NCI-H748 (cell line): ENCODE measurements around the gene OR51B4.
"Not testable (repeated sequence)": the region's sequence is repeated elsewhere in the genome, so short reads cannot be mapped to it uniquely, and the experiment has no call there.

ENCODE experiments used
- DNase-seq: peaks from one replicate; lab custom pipeline; 2025; ENCODE audit not compliant: unreplicated experiment; lab: John Stamatoyannopoulos, UW

Gene OR51B4

DNA sequence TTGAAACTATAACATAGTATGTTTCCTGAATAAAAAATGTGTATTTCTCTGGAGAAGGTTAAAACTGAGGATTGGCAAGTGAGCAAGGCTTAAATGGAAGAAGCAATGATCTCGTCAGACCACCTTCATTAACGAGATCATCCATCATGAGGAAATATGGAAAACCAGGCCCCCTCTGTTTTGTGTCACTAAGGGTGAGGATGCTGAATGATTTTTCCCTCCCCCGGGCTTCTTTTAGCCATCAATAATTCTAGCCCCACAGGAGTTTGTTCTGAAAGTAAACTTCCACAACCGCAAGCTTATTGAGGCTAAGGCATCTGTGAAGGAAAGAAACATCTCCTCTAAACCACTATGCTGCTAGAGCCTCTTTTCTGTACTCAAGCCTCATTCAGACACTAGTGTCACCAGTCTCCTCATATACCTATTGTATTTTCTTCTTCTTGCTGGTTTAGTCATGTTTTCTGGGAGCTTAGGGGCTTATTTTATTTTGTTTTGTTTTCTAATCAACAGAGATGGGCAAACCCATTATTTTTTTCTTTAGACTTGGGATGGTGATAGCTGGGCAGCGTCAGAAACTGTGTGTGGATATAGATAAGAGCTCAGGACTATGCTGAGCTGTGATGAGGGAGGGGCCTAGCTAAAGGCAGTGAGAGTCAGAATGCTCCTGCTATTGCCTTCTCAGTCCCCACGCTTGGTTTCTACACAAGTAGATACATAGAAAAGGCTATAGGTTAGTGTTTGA is 26.2 kb downstream of the OR51B4 start:
- no peak for DNase-seq

DNA sequence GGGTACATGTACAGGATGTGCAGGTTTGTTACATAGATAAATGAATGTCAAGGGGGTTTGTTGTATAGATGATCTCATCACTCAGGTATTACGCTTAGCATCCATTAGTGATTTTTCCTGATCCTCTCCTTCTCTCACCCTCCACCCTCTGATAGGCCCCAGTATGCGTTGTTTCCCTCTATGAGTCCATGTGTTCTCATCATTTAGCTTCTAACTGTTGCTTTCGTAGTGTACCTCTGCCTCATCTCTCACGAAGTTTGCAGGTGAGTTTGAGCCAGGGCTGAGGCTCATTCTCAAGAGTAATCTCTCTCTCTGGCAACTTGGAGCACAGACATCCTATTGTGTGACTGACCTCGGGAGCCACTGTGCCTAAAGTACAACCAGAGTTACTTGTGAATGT is 27.4 kb downstream of the OR51B4 start:
- no peak for DNase-seq

DNA sequence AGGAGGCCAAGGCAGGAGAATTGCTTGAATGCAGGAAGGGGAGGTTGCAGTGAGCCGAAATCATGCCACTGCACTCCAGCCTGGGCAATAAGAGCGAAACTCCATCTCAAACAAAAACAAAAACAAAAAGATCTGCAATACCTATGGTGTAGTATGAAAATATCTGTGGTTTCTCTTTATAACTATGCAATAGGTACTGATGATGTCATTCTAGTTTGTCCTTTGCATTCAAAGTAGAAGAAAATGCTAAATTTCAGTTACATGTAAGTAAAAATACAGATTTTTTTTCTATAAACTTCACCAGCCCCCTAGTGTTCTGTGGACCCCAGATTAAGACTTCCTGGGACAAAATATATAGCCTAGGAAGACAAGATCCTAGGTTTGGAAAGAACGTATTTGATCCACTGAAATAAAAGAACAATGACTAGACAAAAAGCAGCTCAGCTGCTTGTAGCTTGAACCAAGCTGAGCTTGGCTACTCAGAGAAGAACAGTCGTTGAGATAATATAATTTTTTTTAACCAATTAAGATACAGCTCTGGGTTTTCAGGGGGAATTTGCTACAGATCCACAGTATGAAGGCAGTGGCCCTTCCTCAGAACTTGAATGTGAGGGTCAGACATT is 29.2 kb downstream of the OR51B4 start:
- DNase-seq: no peak

DNA sequence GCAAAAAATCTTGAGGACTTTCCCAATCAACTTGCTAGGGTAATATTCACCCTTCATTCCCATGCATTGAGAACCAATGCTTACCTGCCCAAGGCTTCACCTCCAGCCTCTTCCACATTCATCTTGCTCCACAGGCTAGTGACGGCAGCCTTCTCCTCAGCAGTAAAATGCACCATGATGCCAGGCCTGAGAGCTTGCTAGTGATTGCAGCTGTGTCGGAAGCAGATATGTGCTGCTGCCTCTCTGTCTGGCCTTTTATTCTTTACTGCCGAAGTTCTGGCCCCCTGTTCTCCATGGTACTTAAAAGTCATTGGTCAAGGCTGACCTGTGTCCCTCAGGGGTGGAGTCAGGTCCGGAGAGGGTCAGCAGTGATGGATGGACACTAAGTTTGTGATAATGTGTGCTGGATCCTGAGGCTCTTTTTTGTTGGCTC is 32.0 kb downstream of the OR51B4 start, which contains the start of gene HBE1:
TSS of gene HBE1 (minus strand) at position 231 of the 433 bp plus-strand sequence. CDS start at position 176, 55 bp downstream.
- DNase-seq: no peak

DNA sequence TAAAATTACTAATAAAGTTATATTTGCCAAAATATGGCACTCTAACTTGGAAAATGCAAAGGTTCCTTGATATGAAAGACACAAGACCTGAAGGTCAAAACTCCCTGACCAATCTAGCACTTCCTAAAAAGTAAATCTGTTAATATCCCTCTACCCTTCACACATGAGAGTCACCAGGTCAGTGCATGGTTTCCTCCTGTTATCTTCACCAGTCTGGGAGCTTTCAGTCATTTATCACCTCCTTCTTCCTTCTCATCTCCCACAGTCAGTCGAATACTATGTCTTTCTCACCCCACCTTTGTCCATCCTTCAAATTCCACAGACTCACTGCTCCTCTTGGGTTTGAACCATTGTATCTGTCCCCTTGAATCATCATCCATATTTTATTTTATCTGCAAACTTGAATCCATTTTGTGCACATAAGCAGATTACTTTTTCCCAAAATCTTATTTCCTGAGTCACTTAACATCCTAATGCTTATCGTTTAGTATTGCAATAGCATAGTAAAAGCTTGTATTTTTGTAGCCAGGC is 34.6 kb downstream of the OR51B4 start:
- DNase-seq: no peak

DNA sequence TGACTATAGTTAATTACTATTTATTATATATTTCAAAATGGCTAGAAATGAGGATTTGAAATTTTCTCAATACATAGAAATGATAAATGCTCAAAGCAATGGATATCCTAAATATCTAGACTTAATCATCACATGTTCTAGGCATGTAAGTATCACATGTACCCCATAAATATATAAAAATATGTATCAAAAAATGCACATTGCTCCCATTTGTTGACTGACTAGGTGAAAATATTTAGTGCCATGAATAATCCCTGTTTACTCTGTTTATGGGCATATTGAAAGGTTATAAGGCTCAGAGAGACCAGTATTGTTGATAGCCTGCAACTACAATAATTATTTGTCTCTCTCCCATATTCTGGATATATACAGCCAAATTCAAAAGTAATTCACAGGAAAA is 35.1 kb downstream of the OR51B4 start:
- no peak for DNase-seq

DNA sequence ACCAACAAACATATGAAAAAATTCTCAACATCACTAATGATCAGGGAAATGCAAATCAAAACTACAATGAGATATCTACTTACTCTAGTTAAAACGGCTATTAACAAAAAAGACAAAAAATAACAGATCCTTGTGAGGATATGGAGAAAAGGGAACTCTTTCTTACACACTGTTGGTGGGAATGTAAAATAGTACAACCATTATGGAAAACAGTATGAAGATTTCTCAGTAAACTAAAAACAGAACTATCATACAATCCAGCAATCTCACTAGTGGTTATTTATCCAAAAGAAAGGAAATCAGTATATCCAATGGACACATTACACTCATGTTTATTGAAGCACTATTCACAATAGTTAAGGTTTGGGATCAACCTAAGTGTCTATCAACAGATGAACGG is 35.9 kb downstream of the OR51B4 start:
- no peak for DNase-seq

DNA sequence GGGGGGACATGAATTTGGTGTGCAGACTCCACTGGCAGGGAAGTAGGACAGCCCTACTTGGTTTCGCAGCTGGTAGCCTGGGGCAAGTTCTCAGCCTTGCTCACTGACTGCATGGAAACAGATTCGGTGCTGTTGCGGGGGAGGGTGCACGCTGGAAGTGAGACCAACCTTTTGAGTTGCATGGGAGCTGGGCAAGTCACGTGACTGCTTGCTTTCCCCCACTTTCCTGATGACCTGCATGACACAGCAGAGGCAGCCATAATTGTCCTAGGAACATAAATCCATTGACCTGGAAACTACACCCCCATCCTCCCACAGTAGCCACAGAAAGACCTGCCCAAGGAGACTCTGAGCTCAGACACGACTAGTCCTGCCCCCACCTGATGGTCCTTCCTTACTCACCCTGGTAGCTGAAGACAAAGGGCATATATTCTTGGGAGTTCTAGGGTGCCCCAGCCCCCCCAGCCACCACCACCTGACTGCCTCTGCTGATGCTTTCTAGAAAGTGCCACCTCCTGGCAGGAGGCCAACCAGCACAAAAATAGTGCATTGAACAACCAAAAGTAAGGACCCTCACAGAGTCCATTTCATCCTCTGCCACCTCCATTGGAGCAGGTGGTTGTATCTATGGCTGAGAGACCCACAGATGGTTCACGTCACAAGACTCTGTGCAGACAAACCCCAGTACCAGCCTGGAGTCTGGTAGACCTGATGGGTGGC is 43.0 kb downstream of the OR51B4 start:
- no peak for DNase-seq

DNA sequence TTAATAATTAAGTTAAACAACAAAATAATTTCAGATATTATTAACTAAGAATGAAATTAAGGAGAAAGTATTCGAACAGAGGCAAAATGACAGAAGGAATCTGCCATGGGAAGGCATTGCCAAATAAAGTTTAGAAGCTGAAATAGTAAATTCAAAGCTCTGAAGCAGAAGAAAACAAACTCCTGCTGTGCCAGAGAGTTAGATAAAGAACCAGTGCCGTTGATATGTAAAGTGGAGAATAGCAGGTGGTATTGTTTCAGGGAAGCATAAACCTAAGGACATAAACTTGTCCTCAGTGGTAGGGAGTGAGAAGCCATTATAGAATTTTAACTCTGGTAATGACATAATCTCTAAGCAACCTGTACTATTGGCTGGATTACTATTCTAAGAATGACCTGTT is 44.5 kb downstream of the OR51B4 start:
- DNase-seq: no peak

DNA sequence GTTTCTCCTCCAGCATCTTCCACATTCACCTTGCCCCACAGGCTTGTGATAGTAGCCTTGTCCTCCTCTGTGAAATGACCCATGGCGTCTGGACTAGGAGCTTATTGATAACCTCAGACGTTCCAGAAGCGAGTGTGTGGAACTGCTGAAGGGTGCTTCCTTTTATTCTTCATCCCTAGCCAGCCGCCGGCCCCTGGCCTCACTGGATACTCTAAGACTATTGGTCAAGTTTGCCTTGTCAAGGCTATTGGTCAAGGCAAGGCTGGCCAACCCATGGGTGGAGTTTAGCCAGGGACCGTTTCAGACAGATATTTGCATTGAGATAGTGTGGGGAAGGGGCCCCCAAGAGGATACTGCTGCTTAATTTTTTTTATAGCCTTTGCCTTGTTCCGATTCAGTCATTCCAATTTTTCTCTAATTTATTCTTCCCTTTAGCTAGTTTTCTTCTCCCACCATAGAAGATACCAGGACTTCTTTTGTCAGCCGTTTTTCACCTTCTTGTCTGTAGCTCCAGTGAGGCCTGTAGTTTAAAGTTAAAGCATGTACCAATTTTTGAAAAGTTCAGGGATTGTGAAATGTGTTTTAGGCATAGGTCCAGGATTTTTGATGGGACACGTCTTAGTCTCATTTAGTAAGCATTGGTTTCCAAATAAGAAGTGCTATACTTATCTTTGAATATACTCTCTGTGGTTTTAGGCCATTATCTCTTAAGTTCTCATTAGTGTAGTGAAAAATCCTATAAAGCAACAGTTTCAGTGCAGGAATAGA is 46.9 kb downstream of the OR51B4 start, which contains the start of gene HBG2:
TSS of gene HBG2 (minus strand) at position 136 of the 768 bp plus-strand sequence. CDS start at position 83, 53 bp downstream.
- not testable (repeated sequence) for DNase-seq

DNA sequence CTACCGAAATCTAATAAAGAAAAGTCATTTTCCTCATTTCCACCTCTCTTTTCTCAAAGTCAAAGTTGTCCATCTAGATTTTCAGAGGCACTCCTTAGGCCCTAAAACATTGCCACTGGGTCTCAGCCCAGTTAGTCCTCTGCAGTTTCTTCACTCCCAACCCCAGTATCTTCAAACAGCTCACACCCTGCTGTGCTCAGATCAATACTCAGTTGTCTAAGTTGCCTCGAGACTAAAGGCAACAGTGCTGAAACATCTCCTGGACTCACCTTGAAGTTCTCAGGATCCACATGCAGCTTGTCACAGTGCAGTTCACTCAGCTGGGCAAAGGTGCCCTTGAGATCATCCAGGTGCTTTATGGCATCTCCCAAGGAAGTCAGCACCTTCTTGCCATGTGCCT is 47.7 kb downstream of the OR51B4 start:
- not testable (repeated sequence) for DNase-seq

DNA sequence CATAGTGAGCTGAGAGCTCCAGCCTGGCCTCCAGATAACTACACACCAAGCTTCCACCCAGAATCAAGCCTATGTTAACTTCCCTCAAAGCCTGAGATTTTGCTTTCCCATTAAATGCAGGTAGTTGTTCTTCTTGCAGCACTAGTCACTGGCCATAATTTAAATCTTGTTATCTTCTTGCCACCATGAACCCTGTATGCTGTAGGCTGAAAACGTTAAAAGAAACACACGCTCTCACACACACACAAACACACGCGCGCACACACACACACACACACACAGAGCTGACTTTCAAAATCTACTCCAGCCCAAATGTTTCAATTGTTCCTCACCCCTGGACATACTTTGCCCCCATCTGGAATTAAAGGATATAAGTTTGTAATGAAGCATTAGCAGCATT is 48.3 kb downstream of the OR51B4 start:
- DNase-seq: not testable (repeated sequence)

DNA sequence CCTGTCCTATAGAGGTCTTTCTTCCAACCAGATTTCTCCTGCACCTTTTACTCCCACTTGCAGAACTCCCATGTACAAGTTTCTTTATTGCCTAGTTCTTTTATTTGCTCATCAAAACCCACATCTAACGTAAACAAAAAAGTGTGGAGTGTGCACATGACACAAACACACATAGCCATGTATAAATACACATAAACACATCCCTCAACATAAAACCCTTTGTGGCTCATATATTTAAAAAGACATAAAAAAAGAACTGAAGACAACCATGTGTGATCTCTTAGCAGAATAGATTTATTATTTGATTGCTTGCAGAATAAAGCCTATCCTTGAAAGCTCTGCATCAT is 48.9 kb downstream of the OR51B4 start:
- DNase-seq: no peak

DNA sequence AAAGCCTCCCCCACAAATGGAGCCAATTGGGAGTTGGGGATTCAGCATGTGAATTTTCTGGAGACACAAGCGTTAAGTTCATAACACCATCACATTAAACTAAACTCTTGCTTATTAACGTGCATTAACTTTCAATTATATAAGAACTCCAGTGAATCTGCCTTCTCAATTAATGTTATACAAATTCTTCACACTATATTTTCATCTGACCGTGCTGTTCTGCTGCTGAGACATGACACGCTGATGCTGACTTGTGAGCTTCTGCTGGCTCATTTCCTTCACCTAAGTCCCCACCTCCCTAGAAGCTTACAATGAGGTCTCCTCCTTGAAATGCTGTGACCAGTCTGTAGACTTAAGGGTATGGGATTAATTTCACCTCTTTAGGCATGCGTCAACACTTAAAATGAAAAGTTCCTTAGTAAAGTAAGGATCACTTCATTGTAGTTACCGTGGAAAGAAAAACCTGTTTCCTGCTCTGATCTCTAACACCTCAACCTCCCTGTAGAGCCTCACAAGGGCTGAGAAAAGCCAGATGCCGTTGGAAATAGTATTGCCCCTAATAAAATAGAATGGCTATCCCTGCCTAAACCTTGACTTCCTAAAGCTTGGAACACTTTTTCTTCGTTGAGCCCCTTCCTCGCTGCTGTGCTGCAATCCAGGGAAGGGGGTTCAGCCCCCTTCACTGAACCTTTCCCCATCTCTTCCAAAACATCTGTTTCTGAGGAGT is 49.4 kb downstream of the OR51B4 start:
- DNase-seq: no peak

DNA sequence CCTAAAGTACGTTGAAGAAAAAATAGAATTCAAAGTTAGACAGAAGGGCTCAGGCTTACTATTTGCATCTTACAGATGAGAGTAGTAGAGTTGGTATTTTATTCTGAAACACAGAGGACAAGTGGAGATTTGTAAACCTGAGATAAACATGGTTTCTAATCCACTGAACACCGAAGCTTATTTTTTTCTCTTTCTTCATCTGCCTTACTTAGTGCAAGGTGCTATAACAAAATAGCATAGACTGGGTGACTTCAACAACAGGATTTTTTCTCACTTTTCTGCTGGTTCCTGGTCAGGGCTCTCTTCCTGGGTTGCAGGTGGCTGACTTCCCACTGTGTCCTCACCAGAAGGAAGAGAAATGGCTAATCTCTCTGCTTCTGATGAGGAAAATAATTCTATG is 50.0 kb downstream of the OR51B4 start:
- no peak for DNase-seq
